ENCODE measurements around the gene HNRNPD. TPM values are rescaled to one million over a fixed set of nuclear protein-coding genes. Genes with fewer than 3 reads are reported as not detected.
"Not testable (repeated sequence)": the region's sequence is repeated elsewhere in the genome, so short reads cannot be mapped to it uniquely, and the experiment has no call there.

Gene HNRNPD
- total RNA-seq, 1 experiment from 2014 or later = 67.5 TPM

GRCh38 chr4:82388405-82388804 is 14.6 kb upstream of the HNRNPD start:
- H3K27me3 ChIP-seq (replicated peaks) = no peaks in the 10 kb centered on the region
- H3K4me1 ChIP-seq (replicated peaks) = no peaks in the 10 kb centered on the region
- H3K36me3 ChIP-seq = no peaks in the 10 kb centered on the region
- H3K4me3 ChIP-seq = no peak overlapping the region
- no peak for DNase-seq (ENCODE audit: low read depth in 1 of 2, low spot score in 2 of 2)
- peaks cover 4% of the 10 kb centered on the region; the same call in 1 of the 2 replicates for H3K9me3 ChIP-seq (replicated peaks)
- no peak overlapping the region for H3K27ac ChIP-seq

GRCh38 chr4:82386312-82386711 is 12.5 kb upstream of the HNRNPD start:
- not testable (repeated sequence) for H3K27me3 ChIP-seq (replicated peaks); DNase-seq (ENCODE audit: low read depth in 1 of 2, low spot score in 2 of 2); H3K4me3 ChIP-seq; H3K27ac ChIP-seq; H3K36me3 ChIP-seq; H3K9me3 ChIP-seq (replicated peaks); H3K4me1 ChIP-seq (replicated peaks)

- Histone ChIP-seq H3K36me3 (no peaks in the 10 kb centered on the region), H3K27ac (no peak overlapping the region), H3K9me3 (replicated peaks) (peaks cover 4% of the 10 kb centered on the region; the same call in 1 of the 2 replicates), H3K4me1 (replicated peaks) (no peaks in the 10 kb centered on the region), H3K4me3 (no peak overlapping the region), H3K27me3 (replicated peaks) (no peaks in the 10 kb centered on the region)
- no peak for DNase-seq (ENCODE audit: low read depth in 1 of 2, low spot score in 2 of 2)
Measured at GRCh38 chr4:82382751-82383150, 9.0 kb upstream of the HNRNPD start.

GRCh38 chr4:82381661-82382296 is 8.0 kb upstream of the HNRNPD start:
- Histone ChIP-seq H3K27ac (no peak overlapping the region), H3K4me3 (no peak overlapping the region), H3K9me3 (replicated peaks) (peaks cover 4% of the 10 kb centered on the region; the same call in 1 of the 2 replicates), H3K27me3 (replicated peaks) (no peaks in the 10 kb centered on the region), H3K4me1 (replicated peaks) (no peaks in the 10 kb centered on the region), H3K36me3 (no peaks in the 10 kb centered on the region)
- no peak for DNase-seq (ENCODE audit: low read depth in 1 of 2, low spot score in 2 of 2)

GRCh38 chr4:82381235-82381634 is 7.4 kb upstream of the HNRNPD start:
- no peaks in the 10 kb centered on the region; the same call in 1 of the 2 replicates for H3K4me1 ChIP-seq (replicated peaks)
- DNase-seq (ENCODE audit: low read depth in 1 of 2, low spot score in 2 of 2) = no peak
- H3K27ac ChIP-seq = no peak overlapping the region
- no peaks in the 10 kb centered on the region for H3K27me3 ChIP-seq (replicated peaks)
- H3K36me3 ChIP-seq = no peaks in the 10 kb centered on the region; the same call in 1 of the 2 replicates
- peaks cover 4% of the 10 kb centered on the region; the same call in 1 of the 2 replicates for H3K9me3 ChIP-seq (replicated peaks)
- no peak overlapping the region for H3K4me3 ChIP-seq

GRCh38 chr4:82380831-82381230 is 7.0 kb upstream of the HNRNPD start:
- no peak overlapping the region for H3K27ac ChIP-seq
- no peaks in the 10 kb centered on the region for H3K27me3 ChIP-seq (replicated peaks)
- peaks cover 2% of the 10 kb centered on the region; the same call in 1 of the 2 replicates for H3K9me3 ChIP-seq (replicated peaks)
- H3K4me3 ChIP-seq = no peak overlapping the region
- H3K36me3 ChIP-seq = no peaks in the 10 kb centered on the region; the same call in 1 of the 2 replicates
- H3K4me1 ChIP-seq (replicated peaks) = no peaks in the 10 kb centered on the region; the same call in 1 of the 2 replicates
- no peak for DNase-seq (ENCODE audit: low read depth in 1 of 2, low spot score in 2 of 2)

GRCh38 chr4:82380344-82380743 is 6.6 kb upstream of the HNRNPD start:
- Histone ChIP-seq H3K4me1 (replicated peaks) (no peaks in the 10 kb centered on the region; the same call in 1 of the 2 replicates), H3K36me3 (no peaks in the 10 kb centered on the region; the same call in 1 of the 2 replicates), H3K27me3 (replicated peaks) (no peaks in the 10 kb centered on the region), H3K9me3 (replicated peaks) (no peaks in the 10 kb centered on the region), H3K27ac (no peak overlapping the region), H3K4me3 (no peak overlapping the region)
- no peak for DNase-seq (ENCODE audit: low read depth in 1 of 2, low spot score in 2 of 2)

GRCh38 chr4:82376109-82376508 is 2.3 kb upstream of the HNRNPD start:
- DNase-seq (ENCODE audit: low read depth in 1 of 2, low spot score in 2 of 2) = no peak
- H3K36me3 ChIP-seq = peaks cover 27% of the 10 kb centered on the region
- H3K4me1 ChIP-seq (replicated peaks) = peaks cover 1% of the 10 kb centered on the region
- no peak overlapping the region for H3K27ac ChIP-seq
- H3K9me3 ChIP-seq (replicated peaks) = no peaks in the 10 kb centered on the region
- no peak overlapping the region for H3K4me3 ChIP-seq
- H3K27me3 ChIP-seq (replicated peaks) = no peaks in the 10 kb centered on the region

- Histone ChIP-seq H3K4me3 (peak overlapping the region; percentile 99), H3K27me3 (replicated peaks) (no peaks in the 10 kb centered on the region), H3K27ac (peak overlapping the region; percentile 99), H3K4me1 (replicated peaks) (peaks cover 12% of the 10 kb centered on the region), H3K9me3 (replicated peaks) (no peaks in the 10 kb centered on the region), H3K36me3 (peaks cover 52% of the 10 kb centered on the region)
- no peak for DNase-seq (ENCODE audit: low read depth in 1 of 2, low spot score in 2 of 2)
Measured at GRCh38 chr4:82373486-82373815, 340 bp downstream of the HNRNPD start.

GRCh38 chr4:82372517-82373485 is 990 bp downstream of the HNRNPD start:
- peaks cover 58% of the 10 kb centered on the region for H3K36me3 ChIP-seq

GRCh38 chr4:82371497-82371896 is 2.3 kb downstream of the HNRNPD start:
- peak overlapping the region; percentile 99 for H3K4me3 ChIP-seq
- peaks cover 12% of the 10 kb centered on the region for H3K4me1 ChIP-seq (replicated peaks)
- DNase-seq (ENCODE audit: low read depth in 1 of 2, low spot score in 2 of 2) = peak in 1 of 2 experiments; percentile 13
- H3K27ac ChIP-seq = peak overlapping the region; percentile 99; the same call in 1 of the 2 replicates
- no peaks in the 10 kb centered on the region for H3K9me3 ChIP-seq (replicated peaks)
- no peaks in the 10 kb centered on the region for H3K27me3 ChIP-seq (replicated peaks)
- peaks cover 71% of the 10 kb centered on the region for H3K36me3 ChIP-seq

More at GRCh38 chr4:82372517-82373485, 990 bp downstream of the HNRNPD start:
- Histone ChIP-seq H3K9me3 (replicated peaks) (no peaks in the 10 kb centered on the region), H3K27ac (peak overlapping the region; percentile 99), H3K27me3 (replicated peaks) (no peaks in the 10 kb centered on the region), H3K4me1 (replicated peaks) (peaks cover 12% of the 10 kb centered on the region), H3K4me3 (peak overlapping the region; percentile 99)
- DNase-seq (ENCODE audit: low read depth in 1 of 2, low spot score in 2 of 2) = peak; percentile 79 to 87

GRCh38 chr4:82367438-82368097 is 6.2 kb downstream of the HNRNPD start:
- DNase-seq (ENCODE audit: low read depth in 1 of 2, low spot score in 2 of 2) = no peak
- H3K36me3 ChIP-seq = peaks cover 92% of the 10 kb centered on the region
- no peak overlapping the region for H3K4me3 ChIP-seq
- no peaks in the 10 kb centered on the region for H3K9me3 ChIP-seq (replicated peaks)
- H3K27me3 ChIP-seq (replicated peaks) = no peaks in the 10 kb centered on the region
- H3K27ac ChIP-seq = no peak overlapping the region
- peaks cover 12% of the 10 kb centered on the region for H3K4me1 ChIP-seq (replicated peaks)

GRCh38 chr4:82366431-82366830 is 7.4 kb downstream of the HNRNPD start:
- H3K27me3 ChIP-seq (replicated peaks); DNase-seq (ENCODE audit: low read depth in 1 of 2, low spot score in 2 of 2); H3K9me3 ChIP-seq (replicated peaks); H3K4me3 ChIP-seq; H3K27ac ChIP-seq: not testable (repeated sequence)
- Histone ChIP-seq H3K4me1 (replicated peaks) (peaks cover 12% of the 10 kb centered on the region), H3K36me3 (peaks cover 86% of the 10 kb centered on the region)

Measured in SJSA1 (cell line).